Activated effector memory CD4-positive, alpha-beta T cell treated with anti-CD3 and anti-CD28 coated beads, Interleukin-2, amount 50 U/mL, for 16 hours (primary cell): ENCODE measurements around the gene STAP2.

Source experiments
- DNase-seq: peaks from one replicate; pipeline ENCODE4 v3.0.0-alpha.2; 2020

The STAP2 gene

DNA sequence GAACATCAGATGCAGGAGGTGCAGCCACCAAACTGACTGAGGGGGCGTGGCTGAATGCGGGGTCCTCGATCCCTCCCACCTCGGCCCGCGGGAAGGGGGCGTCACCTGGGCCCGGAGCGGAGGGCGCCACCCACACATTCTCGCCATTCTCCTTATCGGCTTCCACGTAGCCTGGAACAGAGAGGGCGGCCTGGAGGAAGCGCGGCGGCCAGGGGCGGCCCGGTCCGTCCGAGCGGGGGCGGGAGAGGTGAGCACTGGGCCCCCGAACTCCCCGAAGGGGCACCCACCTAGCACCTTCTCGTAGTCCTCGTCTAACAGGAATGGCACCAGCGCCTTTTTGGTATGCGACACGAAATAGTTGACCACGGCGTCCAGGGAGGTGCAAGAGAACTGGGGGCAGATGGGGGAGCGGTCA, 11.8 kb downstream of the STAP2 start:
- peak; percentile 69 for DNase-seq

DNA sequence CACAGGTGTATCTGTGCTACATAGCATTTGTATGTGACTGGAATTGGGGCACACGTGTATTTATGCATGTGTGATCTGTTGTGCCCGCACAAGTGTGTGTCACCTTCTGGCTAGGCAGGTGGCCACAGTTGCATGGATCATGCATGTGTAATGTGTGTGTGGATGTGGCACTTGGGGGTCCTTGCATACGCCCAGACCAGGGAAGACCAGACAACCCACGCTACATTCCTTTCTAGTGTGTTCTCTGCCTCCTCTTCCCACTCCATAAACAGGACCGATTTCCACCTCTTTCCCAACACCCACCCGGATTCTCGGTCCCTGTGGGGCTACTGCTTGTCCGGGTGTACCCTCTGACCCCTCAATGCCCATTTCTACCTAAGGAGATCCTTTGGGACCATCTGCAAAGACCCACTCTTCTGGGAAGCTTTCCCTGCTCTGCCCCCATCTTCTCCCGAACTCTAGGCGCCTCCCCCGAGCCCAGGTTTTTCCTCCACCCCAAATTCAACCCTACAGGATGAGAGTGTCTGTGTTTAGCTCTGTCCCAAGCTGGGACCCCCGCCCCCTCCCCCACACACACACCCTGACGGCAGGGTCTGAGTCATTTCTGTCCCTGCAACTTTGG, 12.3 kb downstream of the STAP2 start:
- no peak for DNase-seq

DNA sequence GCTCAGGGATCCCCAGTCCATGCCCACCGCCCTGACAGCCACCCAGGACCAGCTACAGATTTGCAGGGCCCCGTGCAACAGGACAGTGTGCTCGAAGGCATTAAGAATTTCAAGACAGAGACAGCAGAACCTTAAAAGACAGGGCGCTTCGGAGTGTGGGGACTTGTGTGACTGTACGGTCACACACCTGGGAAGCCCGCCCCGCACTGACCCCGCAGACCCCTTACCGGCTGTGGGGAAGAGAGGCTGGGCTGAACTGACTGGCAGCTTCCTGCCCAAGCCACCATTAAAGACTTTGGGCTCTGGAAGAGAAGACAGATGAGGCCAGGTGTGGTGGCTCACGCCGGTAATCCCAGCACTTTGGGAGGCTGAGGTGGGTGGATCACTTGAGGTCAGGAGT, 14.4 kb downstream of the STAP2 start:
- DNase-seq, result no peak

DNA sequence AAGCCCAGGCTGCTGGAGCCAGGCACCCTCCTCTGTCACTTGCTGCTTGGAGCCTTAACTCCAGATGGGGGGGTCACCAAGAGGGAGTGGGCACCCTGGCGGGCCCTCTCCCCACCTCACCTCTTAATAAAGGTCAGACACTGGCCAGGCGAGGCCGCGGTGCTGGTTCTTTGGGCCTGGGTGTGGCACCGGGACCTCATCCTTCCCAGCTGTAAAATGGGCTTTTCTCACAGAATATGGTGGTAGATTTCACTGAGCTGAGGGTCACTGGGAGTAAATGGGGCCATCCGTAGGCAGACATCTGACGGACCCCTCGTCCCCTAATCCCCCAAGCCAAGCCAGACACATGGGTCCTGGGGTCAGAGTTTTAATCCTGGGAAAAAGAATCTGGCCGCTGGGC, 14.9 kb downstream of the STAP2 start:
- no peak for DNase-seq

- no peak for DNase-seq
Measured at GRCh38 chr19:4322942-4323665, 15.5 kb downstream of the STAP2 start.

GRCh38 chr19:4320419-4320818, 18.2 kb downstream of the STAP2 start:
- DNase-seq, result no peak

- no peak for DNase-seq
Measured at GRCh38 chr19:4319067-4319718, 19.4 kb downstream of the STAP2 start.

GRCh38 chr19:4318460-4318859, 20.2 kb downstream of the STAP2 start:
- DNase-seq, result no peak

- DNase-seq, result no peak
Measured at GRCh38 chr19:4316956-4317355, 21.7 kb downstream of the STAP2 start.

DNA sequence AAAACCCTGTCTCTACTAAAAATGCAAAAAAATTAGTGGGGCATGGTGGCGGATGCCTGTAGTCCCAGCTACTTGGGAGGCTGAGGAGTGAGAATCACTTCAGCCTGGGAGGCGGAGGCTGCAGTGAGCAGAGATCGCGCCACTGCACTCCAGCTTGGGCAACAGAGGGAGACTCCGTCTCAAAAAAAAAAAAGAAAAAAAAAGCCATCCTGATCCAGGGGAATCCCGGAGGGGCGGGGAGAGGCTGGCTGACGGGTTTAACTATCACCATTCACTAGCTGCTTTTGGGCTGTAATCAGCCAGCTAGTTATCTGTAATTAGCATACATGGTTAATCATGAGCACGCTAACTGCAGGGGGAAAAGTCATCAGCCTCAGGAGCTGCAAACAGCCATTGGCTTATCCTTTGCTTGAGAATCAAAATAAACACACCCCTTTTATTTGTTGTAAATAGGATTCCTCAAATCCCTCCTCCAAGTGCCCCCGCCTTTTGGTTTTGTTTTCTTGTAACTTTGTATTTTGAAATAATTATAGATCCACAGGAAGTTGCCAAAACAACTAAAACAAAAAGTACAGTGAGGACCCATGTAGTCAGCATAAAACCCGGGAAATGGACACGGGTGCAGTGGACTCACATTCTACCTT, 24.7 kb downstream of the STAP2 start:
- no peak for DNase-seq

DNA sequence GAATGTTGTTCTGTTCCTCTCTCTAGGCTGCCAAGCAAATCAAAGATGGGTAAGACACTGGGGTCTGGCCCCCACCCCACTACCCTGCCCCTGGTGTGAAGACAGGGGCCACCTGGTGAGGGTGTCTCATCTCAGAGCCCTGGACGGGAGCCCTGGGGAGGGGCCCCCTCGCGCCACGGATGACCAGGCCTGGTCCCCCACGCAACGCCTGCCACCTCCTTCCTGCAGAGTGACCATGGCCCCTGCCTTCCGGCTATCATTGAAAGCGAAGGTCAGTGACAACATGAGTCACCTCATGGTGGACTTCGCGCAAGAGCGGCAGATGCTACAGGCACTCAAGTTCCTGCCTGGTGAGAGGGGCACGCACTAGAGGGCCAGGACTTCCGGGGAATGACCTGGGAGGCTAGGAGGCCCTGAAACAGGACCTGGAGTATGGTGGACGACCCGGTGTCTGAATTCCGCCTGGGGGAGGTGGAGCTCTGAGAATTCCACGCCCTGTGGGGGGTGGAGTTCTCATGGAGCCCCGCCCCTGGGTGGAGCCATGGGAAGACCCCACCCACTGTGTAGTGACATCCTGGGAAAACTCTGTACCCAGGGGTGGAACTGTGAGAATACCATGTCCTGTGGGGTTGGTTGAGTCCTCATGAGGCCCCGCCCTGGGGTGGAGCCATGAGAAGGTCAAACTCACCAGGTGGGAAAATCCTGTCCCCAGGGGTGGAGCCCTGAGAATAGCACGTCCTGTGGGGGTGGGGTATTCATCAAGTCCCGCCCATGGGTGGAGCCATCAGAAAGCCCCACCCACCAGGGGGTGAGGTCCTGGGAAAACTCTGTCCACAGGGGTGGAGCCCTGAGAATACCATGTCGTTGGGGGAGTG, 28.1 kb downstream of the STAP2 start:
- DNase-seq, result no peak

- DNase-seq, result no peak
Measured at GRCh38 chr19:4305659-4306058, 33.0 kb downstream of the STAP2 start.

GRCh38 chr19:4305257-4305612, 33.4 kb downstream of the STAP2 start:
- no peak for DNase-seq

DNA sequence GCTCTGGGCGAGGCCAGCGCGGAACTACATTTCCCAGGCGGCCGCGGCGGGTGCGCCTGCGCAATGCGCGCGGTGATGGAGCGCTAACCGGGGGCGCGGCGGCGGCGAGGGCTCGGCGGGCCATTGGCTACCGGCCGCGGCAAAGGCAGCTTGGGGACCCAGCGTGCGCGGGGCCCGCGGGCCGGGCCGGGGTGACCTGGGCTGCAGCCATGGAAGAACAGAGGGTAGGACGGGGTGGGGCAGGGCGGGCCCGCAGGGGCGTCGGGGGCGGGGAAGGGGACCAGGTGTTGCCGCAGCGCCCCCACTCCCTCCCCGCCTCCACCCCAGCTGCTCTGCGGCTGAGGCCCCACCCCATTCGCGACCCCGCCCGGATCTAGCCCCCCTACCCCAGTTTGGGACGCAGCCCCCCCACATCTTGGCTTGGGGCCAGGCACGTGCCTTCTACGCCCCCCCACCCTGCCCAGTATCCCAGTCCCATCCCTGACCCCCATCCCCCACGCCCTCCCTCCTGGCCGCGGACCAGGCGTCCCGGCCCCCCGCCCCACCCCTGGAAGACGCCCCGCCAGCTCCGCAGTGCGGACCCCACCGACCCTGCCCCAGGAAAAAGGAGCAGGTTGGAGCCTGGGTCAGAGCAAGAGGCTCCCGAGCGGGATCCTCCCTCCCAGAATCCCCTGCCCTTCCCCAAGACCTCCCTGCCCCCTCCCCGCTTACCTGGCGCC, 33.9 kb downstream of the STAP2 start, which contains the start of gene FSD1:
Gene FSD1 (plus strand): TSS at position 61 of the 719 bp plus-strand sequence. CDS start 149 bp downstream, at position 210.
- peak; percentile 84 for DNase-seq

GRCh38 chr19:4303819-4304537, 34.6 kb downstream of the STAP2 start:
- no peak for DNase-seq

- no peak for DNase-seq
Measured at GRCh38 chr19:4302243-4302640, 36.4 kb downstream of the STAP2 start, which contains the start of gene TMIGD2. Gene TMIGD2 (minus strand): TSS chr19:4302389. CDS start chr19:4302385, 4 bp downstream.

GRCh38 chr19:4301590-4302242, 36.9 kb downstream of the STAP2 start:
- no peak for DNase-seq

DNA sequence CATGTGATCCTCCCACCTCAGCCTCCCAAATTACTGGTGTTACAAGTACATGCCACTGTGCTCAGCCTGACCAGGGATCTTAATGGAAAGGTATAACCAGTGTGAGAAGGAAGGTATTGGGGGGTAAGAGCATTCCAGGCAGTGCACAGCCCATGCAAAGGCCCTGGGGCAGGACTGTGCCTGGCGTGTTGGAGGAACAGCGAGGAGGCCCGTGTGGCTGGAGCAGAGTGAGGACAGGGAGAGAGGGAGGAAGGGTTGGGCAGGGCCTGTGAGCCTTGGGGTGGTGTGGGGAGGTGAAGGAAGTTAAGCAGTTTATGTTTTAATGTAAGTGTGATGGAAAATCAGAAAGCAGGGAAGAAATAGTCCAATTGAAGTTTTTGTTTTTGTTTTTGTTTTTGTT, 38.0 kb downstream of the STAP2 start:
- no peak for DNase-seq

GRCh38 chr19:4298810-4299550, 39.6 kb downstream of the STAP2 start:
- DNase-seq, result no peak
